HEK293T (cell line): Measurements from ENCODE around the gene CD226.

Experiments used
- FOXK2 ChIP-seq: fragments of 450-650 bp; IDR thresholded peaks from 2 replicates; pipeline ENCODE4 v1.6.1; 2016; ENCODE audit warnings: mild to moderate bottlenecking
- HDGF ChIP-seq: fragments of 450-650 bp; IDR thresholded peaks from 2 replicates; pipeline ENCODE4 v1.6.1; 2017; ENCODE audit warnings: antibody characterized with exemption, borderline replicate concordance
- SP1 ChIP-seq: fragments of 450-650 bp; IDR thresholded peaks from 2 replicates; pipeline ENCODE4 v1.6.1; 2017
- SUZ12 ChIP-seq: fragments of 450-650 bp; IDR thresholded peaks from 2 replicates; pipeline ENCODE4 v1.6.1; 2016; ENCODE audit warnings: mild to moderate bottlenecking
- TARDBP ChIP-seq: fragments of 450-650 bp; IDR thresholded peaks from 2 replicates; pipeline ENCODE4 v1.6.1; 2016
- ZNF384 ChIP-seq: fragments of 450-650 bp; IDR thresholded peaks from 2 replicates; pipeline ENCODE4 v1.6.1; 2016

DNA sequence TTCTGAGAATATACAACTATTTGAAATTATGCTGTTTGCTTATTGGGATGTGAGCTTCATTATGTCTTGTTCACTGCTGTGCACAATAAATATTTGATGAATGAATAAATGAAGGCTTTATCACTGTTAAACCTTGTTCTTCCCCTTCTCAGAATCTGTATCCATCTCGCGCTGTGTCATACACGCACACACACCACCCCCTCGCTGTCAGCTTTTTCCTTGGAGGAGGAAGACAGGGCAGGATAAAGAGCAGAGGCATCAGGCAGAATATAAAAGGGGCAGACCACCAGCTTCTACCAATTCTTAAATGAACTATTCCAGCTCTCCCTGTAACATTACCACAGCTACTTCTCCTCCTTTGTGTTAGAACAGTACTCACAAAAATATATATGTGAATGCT lies 75.0 kb downstream of the CD226 start:
- TF ChIP-seq TARDBP (no peak), FOXK2 (no peak), HDGF (no peak), SUZ12 (no peak), ZNF384 (no peak), SP1 (no peak)
